SU-DHL-6 (cell line): Measurements from ENCODE around the gene SIK2.

Source experiments
- H2AFZ ChIP-seq: fragments of 200-600 bp; sonication (generic); 2 replicates; pipeline ENCODE4 v1.6.1; 2014; ENCODE audit warnings: low read depth, mild to moderate bottlenecking, moderate library complexity, mixed read lengths, antibody characterized with exemption, low read length; ENCODE audit not compliant: severe bottlenecking
- H3F3A ChIP-seq: fragments of 200-600 bp; shearing (Covaris generic); 2 replicates; pipeline ENCODE4 v1.6.0; 2016; ENCODE audit warnings: antibody characterized with exemption, mild to moderate bottlenecking; ENCODE audit not compliant: insufficient read depth
- H3K27ac ChIP-seq: fragments of 200-600 bp; sonication (generic); 2 replicates; pipeline ENCODE4 v1.5.1; 2016; ENCODE audit warnings: low read depth, mild to moderate bottlenecking, low read length, moderate library complexity, mixed read lengths
- H3K27me3 ChIP-seq: fragments of 200-600 bp; sonication (generic), shearing (Covaris generic); 2 replicates; pipeline ENCODE4 v1.6.0; 2014; ENCODE audit warnings: mild to moderate bottlenecking, low read length
- H3K36me3 ChIP-seq: fragments of 200-600 bp; sonication (generic); 2 replicates; pipeline ENCODE4 v1.6.1; 2014; ENCODE audit warnings: mild to moderate bottlenecking, low read length, mixed read lengths
- H3K4me2 ChIP-seq: fragments of 300-600, 200-600 bp; shearing (Covaris generic), sonication (generic); 2 replicates; pipeline ENCODE4 v1.6.0; 2014; ENCODE audit warnings: low read length, low read depth, mild to moderate bottlenecking; ENCODE audit not compliant: poor library complexity, severe bottlenecking
- H3K4me3 ChIP-seq: fragments of 200-600 bp; sonication (generic); 2 replicates; pipeline ENCODE4 v1.5.1; 2014; ENCODE audit warnings: antibody characterized with exemption, low read length, mild to moderate bottlenecking, mixed read lengths; ENCODE audit not compliant: insufficient read depth, poor library complexity, severe bottlenecking
- H3K79me2 ChIP-seq: fragments of 200-600 bp; sonication (generic); 2 replicates; pipeline ENCODE4 v1.6.1; 2014; ENCODE audit warnings: mild to moderate bottlenecking, low read length, moderate library complexity; ENCODE audit not compliant: insufficient read depth
- H3K9ac ChIP-seq: fragments of 200-600 bp; sonication (generic); 2 replicates; pipeline ENCODE4 v1.7.0; 2014; ENCODE audit warnings: mild to moderate bottlenecking, low read length
- H3K9me2 ChIP-seq: fragments of 200-600 bp; sonication (generic); replicated peaks from 2 replicates; pipeline ENCODE4 v1.6.1; 2014; ENCODE audit warnings: low read length; ENCODE audit not compliant: insufficient read depth
- H3K9me3 ChIP-seq: fragments of 200-600 bp; sonication (generic); 2 replicates; pipeline ENCODE4 v1.6.1; 2014; ENCODE audit warnings: low read length, mixed read lengths; ENCODE audit not compliant: insufficient read depth
- H4K20me1 ChIP-seq: fragments of 200-600 bp; sonication (generic); 2 replicates; pipeline ENCODE4 v1.6.1; 2014; ENCODE audit warnings: low read depth, mild to moderate bottlenecking, antibody characterized with exemption, low read length, moderate library complexity, mixed read lengths
- EZH2phosphoT487 ChIP-seq: fragments of 200-600 bp; sonication (generic), shearing (Covaris generic); conservative IDR thresholded peaks from 2 replicates; pipeline ENCODE4 v1.6.1; 2018; ENCODE audit warnings: mild to moderate bottlenecking, antibody characterized with exemption, low read length, moderate library complexity, mixed read lengths
- TF ChIP-seq, protein P1 (sequence below): fragments of 200-600 bp; sonication (generic); IDR thresholded peaks from one replicate; pipeline ENCODE4 v1.5.1; 2017; ENCODE audit warnings: antibody characterized with exemption, mild to moderate bottlenecking, low read length, moderate library complexity; ENCODE audit not compliant: insufficient read depth, poor library complexity, severe bottlenecking

SIK2 gene

DNA sequence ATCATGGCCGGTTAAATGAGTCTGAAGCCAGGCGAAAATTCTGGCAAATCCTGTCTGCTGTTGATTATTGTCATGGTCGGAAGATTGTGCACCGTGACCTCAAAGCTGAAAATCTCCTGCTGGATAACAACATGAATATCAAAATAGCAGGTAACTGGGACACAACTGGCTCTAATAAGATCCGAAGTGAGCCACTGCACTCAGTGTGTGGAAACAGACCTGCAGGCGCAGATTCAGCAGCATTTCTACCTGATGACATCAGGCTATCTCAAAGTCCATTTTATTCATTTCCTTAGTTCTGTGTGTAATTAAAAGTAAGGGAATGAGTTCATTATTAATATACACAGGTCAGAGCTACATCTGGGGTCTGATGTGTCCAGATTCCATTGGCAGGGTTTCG is 85.8 kb downstream of the SIK2 start:
- Histone ChIP-seq H3K4me3 (no peak overlapping the region), H3F3A (no peaks in the 10 kb centered on the region), H4K20me1 (no peaks in the 10 kb centered on the region), H3K27ac (no peak overlapping the region), H3K9me2 (no peaks in the 10 kb centered on the region), H3K9ac (no peak overlapping the region), H2AFZ (no peak overlapping the region), H3K27me3 (no peaks in the 10 kb centered on the region), H3K79me2 (no peaks in the 10 kb centered on the region), H3K36me3 (peaks cover 4% of the 10 kb centered on the region; the same call in 1 of the 2 replicates), H3K4me2 (no peak overlapping the region), H3K9me3 (no peaks in the 10 kb centered on the region)
- no peak for TF ChIP-seq EZH2phosphoT487
- TF ChIP-seq, protein P1, sequence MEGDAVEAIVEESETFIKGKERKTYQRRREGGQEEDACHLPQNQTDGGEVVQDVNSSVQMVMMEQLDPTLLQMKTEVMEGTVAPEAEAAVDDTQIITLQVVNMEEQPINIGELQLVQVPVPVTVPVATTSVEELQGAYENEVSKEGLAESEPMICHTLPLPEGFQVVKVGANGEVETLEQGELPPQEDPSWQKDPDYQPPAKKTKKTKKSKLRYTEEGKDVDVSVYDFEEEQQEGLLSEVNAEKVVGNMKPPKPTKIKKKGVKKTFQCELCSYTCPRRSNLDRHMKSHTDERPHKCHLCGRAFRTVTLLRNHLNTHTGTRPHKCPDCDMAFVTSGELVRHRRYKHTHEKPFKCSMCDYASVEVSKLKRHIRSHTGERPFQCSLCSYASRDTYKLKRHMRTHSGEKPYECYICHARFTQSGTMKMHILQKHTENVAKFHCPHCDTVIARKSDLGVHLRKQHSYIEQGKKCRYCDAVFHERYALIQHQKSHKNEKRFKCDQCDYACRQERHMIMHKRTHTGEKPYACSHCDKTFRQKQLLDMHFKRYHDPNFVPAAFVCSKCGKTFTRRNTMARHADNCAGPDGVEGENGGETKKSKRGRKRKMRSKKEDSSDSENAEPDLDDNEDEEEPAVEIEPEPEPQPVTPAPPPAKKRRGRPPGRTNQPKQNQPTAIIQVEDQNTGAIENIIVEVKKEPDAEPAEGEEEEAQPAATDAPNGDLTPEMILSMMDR, result no peak

- TF ChIP-seq, protein P1, result no peak
- TF ChIP-seq EZH2phosphoT487, result no peak
- Histone ChIP-seq H3K4me2 (no peak overlapping the region), H3K9me3 (no peaks in the 10 kb centered on the region), H3K4me3 (no peak overlapping the region), H3K27me3 (no peaks in the 10 kb centered on the region), H3K27ac (no peak overlapping the region), H3K9me2 (no peaks in the 10 kb centered on the region), H3K79me2 (no peaks in the 10 kb centered on the region), H3K9ac (no peak overlapping the region), H4K20me1 (no peaks in the 10 kb centered on the region), H3F3A (no peaks in the 10 kb centered on the region), H3K36me3 (peaks cover 4% of the 10 kb centered on the region; the same call in 1 of the 2 replicates), H2AFZ (no peak overlapping the region)
These were observed 88.9 kb downstream of the SIK2 start for GRCh38 chr11:111691176-111691575.

- H3K9me2 ChIP-seq, result no peaks in the 10 kb centered on the region
- H3K36me3 ChIP-seq, result peaks cover 4% of the 10 kb centered on the region; the same call in 1 of the 2 replicates
- H3K27ac ChIP-seq, result no peak overlapping the region
- H3K79me2 ChIP-seq, result no peaks in the 10 kb centered on the region
- H3K9ac ChIP-seq, result no peak overlapping the region
- H3K9me3 ChIP-seq, result no peaks in the 10 kb centered on the region
- no peak for TF ChIP-seq EZH2phosphoT487
- TF ChIP-seq, protein P1, result no peak
- no peak overlapping the region for H2AFZ ChIP-seq
- no peaks in the 10 kb centered on the region for H4K20me1 ChIP-seq
- no peak overlapping the region for H3K4me3 ChIP-seq
- no peak overlapping the region for H3K4me2 ChIP-seq
- H3F3A ChIP-seq, result no peaks in the 10 kb centered on the region
- H3K27me3 ChIP-seq, result no peaks in the 10 kb centered on the region
These were observed 89.5 kb downstream of the SIK2 start for GRCh38 chr11:111691741-111692140.
